Measurements from ENCODE around the gene SCD.

Gene SCD

GRCh38 chr10:100359030-100359432 lies 12.0 kb downstream of the SCD start:
- H3K36me3 ChIP-seq: peaks cover 47% of the 10 kb centered on the region
- no peaks in the 10 kb centered on the region for H3K27me3 ChIP-seq
- H3K4me3 ChIP-seq (ENCODE audit: low read depth in 1 of 2, low read length in 1 of 2): no peak overlapping the region
- H3K4me1 ChIP-seq (ENCODE audit: control insufficient read depth in 1 of 2, insufficient read depth in 1 of 2, low read depth in 1 of 2, low read length in 1 of 2): peaks cover 18 to 23% of the 10 kb centered on the region in 2 experiments
- H3K9me3 ChIP-seq: no peaks in the 10 kb centered on the region
- no peak for TF ChIP-seq CTCF (IDR thresholded peaks at IDR 0.05)
- H3K27ac ChIP-seq: no peak overlapping the region

GRCh38 chr10:100359529-100360150 lies 12.6 kb downstream of the SCD start:
- no peak for TF ChIP-seq CTCF (IDR thresholded peaks at IDR 0.05)
- H3K27ac ChIP-seq: no peak overlapping the region
- no peaks in the 10 kb centered on the region for H3K27me3 ChIP-seq
- peaks cover 13 to 18% of the 10 kb centered on the region in 2 experiments for H3K4me1 ChIP-seq (ENCODE audit: control insufficient read depth in 1 of 2, insufficient read depth in 1 of 2, low read depth in 1 of 2, low read length in 1 of 2)
- peaks cover 51% of the 10 kb centered on the region for H3K36me3 ChIP-seq
- H3K4me3 ChIP-seq (ENCODE audit: low read depth in 1 of 2, low read length in 1 of 2): no peak overlapping the region
- H3K9me3 ChIP-seq: no peaks in the 10 kb centered on the region

GRCh38 chr10:100360234-100360633 lies 13.2 kb downstream of the SCD start:
- H3K4me1 ChIP-seq (ENCODE audit: control insufficient read depth in 1 of 2, insufficient read depth in 1 of 2, low read depth in 1 of 2, low read length in 1 of 2): peaks cover 7 to 12% of the 10 kb centered on the region in 2 experiments
- peaks cover 51% of the 10 kb centered on the region for H3K36me3 ChIP-seq
- TF ChIP-seq CTCF (IDR thresholded peaks at IDR 0.05): no peak
- H3K27me3 ChIP-seq: no peaks in the 10 kb centered on the region
- no peak overlapping the region for H3K4me3 ChIP-seq (ENCODE audit: low read depth in 1 of 2, low read length in 1 of 2)
- no peaks in the 10 kb centered on the region for H3K9me3 ChIP-seq
- H3K27ac ChIP-seq: no peak overlapping the region

GRCh38 chr10:100362570-100363496 lies 15.8 kb downstream of the SCD start:
- H3K27ac ChIP-seq: no peak overlapping the region
- H3K4me1 ChIP-seq (ENCODE audit: control insufficient read depth in 1 of 2, insufficient read depth in 1 of 2, low read depth in 1 of 2, low read length in 1 of 2): no peaks in the 10 kb centered on the region
- no peaks in the 10 kb centered on the region for H3K27me3 ChIP-seq
- peaks cover 51% of the 10 kb centered on the region for H3K36me3 ChIP-seq
- H3K9me3 ChIP-seq: no peaks in the 10 kb centered on the region
- H3K4me3 ChIP-seq (ENCODE audit: low read depth in 1 of 2, low read length in 1 of 2): no peak overlapping the region
- no peak for TF ChIP-seq CTCF (IDR thresholded peaks at IDR 0.05)

GRCh38 chr10:100364175-100364574 lies 17.1 kb downstream of the SCD start:
- Histone ChIP-seq H3K4me3 (ENCODE audit: low read depth in 1 of 2, low read length in 1 of 2) (no peak overlapping the region), H3K27ac (no peak overlapping the region), H3K9me3 (no peaks in the 10 kb centered on the region), H3K4me1 (ENCODE audit: control insufficient read depth in 1 of 2, insufficient read depth in 1 of 2, low read depth in 1 of 2, low read length in 1 of 2) (no peaks in the 10 kb centered on the region), H3K27me3 (no peaks in the 10 kb centered on the region), H3K36me3 (peaks cover 48% of the 10 kb centered on the region)
- TF ChIP-seq CTCF (IDR thresholded peaks at IDR 0.05): no peak

Measured in neutrophil (primary cell).